Activated CD4-positive, alpha-beta T cell treated with anti-CD3 and anti-CD28 coated beads, Interleukin-2, Interleukin-6, amounts not matched to agents 100 ng/mL and 50 ng/mL, durations not matched to agents 16 hours and 8 hours (primary cell): ENCODE results near the gene DUSP5.

Source experiments
- DNase-seq: peaks from one replicate; pipeline ENCODE4 v3.0.0-alpha.2; 2020

DUSP5 gene

DNA sequence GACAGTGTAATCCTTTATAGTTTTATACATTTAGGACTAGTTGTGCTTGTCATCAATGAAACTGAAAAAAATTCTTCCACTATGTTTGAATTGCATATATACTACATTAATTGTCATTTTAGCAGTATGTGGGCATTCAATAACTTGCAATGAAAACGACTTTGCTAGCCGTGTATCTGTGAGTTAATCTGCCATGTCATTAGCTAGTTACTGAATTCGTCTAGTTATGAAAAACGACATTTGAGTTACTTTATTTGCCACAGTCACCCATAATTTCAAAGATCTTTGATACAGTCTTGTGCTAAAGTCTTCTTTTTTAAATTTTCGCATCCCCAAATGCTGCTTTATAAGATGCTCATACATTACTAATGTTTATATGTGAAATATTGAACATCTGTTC, 51.5 kb downstream of the DUSP5 start:
- no peak for DNase-seq

DNA sequence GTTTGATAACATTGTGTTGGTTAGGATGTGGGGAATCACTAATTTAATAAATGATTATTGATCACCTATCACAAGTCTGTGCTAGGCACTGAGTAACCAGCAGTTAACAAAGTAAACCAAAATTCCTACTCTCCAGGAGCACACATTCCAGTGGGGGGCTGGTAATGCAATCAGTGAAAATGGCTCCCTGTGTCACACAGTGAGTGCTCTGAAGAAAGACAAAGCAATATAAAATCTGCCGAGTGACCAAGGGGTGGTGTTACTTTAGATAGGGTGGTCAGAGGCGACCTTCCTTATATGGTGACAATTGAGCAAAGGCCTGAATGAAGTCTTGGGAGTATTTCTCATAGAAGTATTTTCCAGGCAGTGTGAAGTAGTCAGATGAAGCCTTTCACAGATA, 56.2 kb downstream of the DUSP5 start:
- no peak for DNase-seq

DNA sequence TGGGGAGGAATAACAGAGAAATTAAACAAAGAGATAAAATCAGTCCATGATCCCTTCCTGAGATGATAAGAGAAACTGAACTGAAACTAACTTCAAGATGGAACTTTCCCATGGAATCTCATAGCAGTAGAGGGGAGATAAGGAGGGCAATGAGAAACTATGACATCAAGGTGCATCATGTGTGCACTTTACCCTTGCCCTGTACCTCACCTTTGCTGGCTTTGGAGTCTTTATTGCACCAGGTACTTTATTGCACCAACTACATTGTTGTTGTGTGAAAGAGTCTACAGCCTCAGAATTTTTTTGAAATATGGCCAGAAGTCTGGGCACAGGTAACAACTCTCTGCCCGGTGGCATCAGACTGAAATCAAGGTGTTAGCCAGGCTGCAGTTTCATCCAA, 58.6 kb downstream of the DUSP5 start:
- DNase-seq: no peak

- DNase-seq: peak; percentile 76
Observed at GRCh38 chr10:110556969-110557601, 59.4 kb downstream of the DUSP5 start.

GRCh38 chr10:110558041-110558440, 60.3 kb downstream of the DUSP5 start:
- DNase-seq: no peak

- DNase-seq: no peak
Observed at GRCh38 chr10:110560012-110560411, 62.3 kb downstream of the DUSP5 start.
